Endothelial cell of umbilical vein (primary cell): ENCODE data around the gene ADGRG2. TPM values are rescaled to one million over a fixed set of nuclear protein-coding genes. Genes with fewer than 3 reads are reported as not detected.

Experiments
- BruUV-seq: library from RNA; stranded (reverse); fragments of 400-500 nt; replicated peaks from 2 replicates; lab custom pipeline; 2021; lab: Mats Ljungman, UMichigan
- CTCF ChIA-PET: fragments of 300-600, 350-600 bp; sonication (Branson Sonifier 250); formaldehyde crosslinking; loops from one replicate; lab custom pipeline; 2021; ENCODE audit warnings: antibody characterized with exemption, inconsistent platforms; lab: Charles Lee
- POLR2A ChIA-PET: fragments of 300-600, 350-600 bp; sonication (Branson Sonifier 250); formaldehyde crosslinking; loops from one replicate; lab custom pipeline; 2021; ENCODE audit warnings: antibody characterized with exemption, inconsistent platforms; lab: Charles Lee
- DNase-seq: peaks from one replicate; pipeline ENCODE4 v3.0.0-alpha.2; 2011; ENCODE audit warnings: low read depth, low spot score
- FAIRE-seq: peaks from 2 replicates; lab custom pipeline; 2011; peaks lifted over from hg19 to GRCh38; lab: Jason Lieb, UNC
- H2AFZ ChIP-seq: 2 replicates; pipeline ENCODE4 v1.6.0; 2012; ENCODE audit warnings: low read depth, low read length, control low read depth, inconsistent platforms
- H3K27ac ChIP-seq: 2 replicates; pipeline ENCODE4 v1.5.1; 2011; ENCODE audit warnings: low read depth, mild to moderate bottlenecking, control low read depth, low read length, moderate library complexity; ENCODE audit not compliant: insufficient read depth
- H3K27me3 ChIP-seq, 2 experiments: 2 replicates each; pipeline versions ENCODE4 v1.6.0 to v1.6.1; 2011; ENCODE audit warnings: low read length in 2 of 2, mixed read lengths in 1 of 2; ENCODE audit not compliant: control insufficient read depth in 2 of 2, insufficient read depth in 2 of 2
- H3K36me3 ChIP-seq, 2 experiments: 2 replicates in 1 of 2; 3 replicates in 1 of 2; pipeline ENCODE4 v1.5.1; 2011; ENCODE audit warnings: low read length in 2 of 2, mild to moderate bottlenecking in 1 of 2, moderate library complexity in 1 of 2; ENCODE audit not compliant: control insufficient read depth in 2 of 2, insufficient read depth in 2 of 2; ENCODE audit errors: extremely low read depth in 1 of 2
- H3K4me1 ChIP-seq: 3 replicates; pipeline ENCODE4 v1.5.1; 2011; ENCODE audit warnings: mild to moderate bottlenecking, low read length; ENCODE audit not compliant: control insufficient read depth, insufficient read depth; ENCODE audit errors: extremely low read depth
- H3K4me2 ChIP-seq: 2 replicates; pipeline ENCODE4 v1.6.1; 2011; ENCODE audit warnings: low read length, control low read depth, mixed read lengths; ENCODE audit not compliant: insufficient read depth
- H3K4me3 ChIP-seq, 3 experiments: fragments of 200-600 bp in 1 of 3; sonication (generic), shearing (Covaris generic) in 1 of 3; replicated peaks in 1 of 3; 2 replicates each; pipeline ENCODE4 v1.5.1; 2011 to 2016; ENCODE audit warnings: control low read depth in 3 of 3, low read length in 3 of 3, mild to moderate bottlenecking in 2 of 3, inconsistent platforms in 1 of 3, low read depth in 1 of 3, moderate library complexity in 1 of 3; ENCODE audit not compliant: insufficient read depth in 1 of 3
- H3K79me2 ChIP-seq: 2 replicates; pipeline ENCODE4 v1.6.0; 2012; ENCODE audit warnings: low read length, inconsistent platforms; ENCODE audit not compliant: control insufficient read depth, insufficient read depth
- H3K9ac ChIP-seq: replicated peaks from 2 replicates; pipeline ENCODE3; 2011; ENCODE audit warnings: low read length, control low read depth; ENCODE audit not compliant: insufficient read depth; ENCODE audit errors: extremely low read depth
- H3K9me1 ChIP-seq: replicated peaks from 3 replicates; pipeline ENCODE4 v1.6.0; 2011; ENCODE audit warnings: mild to moderate bottlenecking, low read length; ENCODE audit not compliant: control insufficient read depth, insufficient read depth; ENCODE audit errors: extremely low read depth
- H3K9me3 ChIP-seq: replicated peaks from 2 replicates; pipeline ENCODE4 v1.5.1; 2012; ENCODE audit warnings: low read length, inconsistent platforms; ENCODE audit not compliant: control insufficient read depth, insufficient read depth
- H4K20me1 ChIP-seq: replicated peaks from 2 replicates; pipeline ENCODE3; 2011; ENCODE audit warnings: mild to moderate bottlenecking, low read length; ENCODE audit not compliant: control insufficient read depth, insufficient read depth; ENCODE audit errors: extremely low read depth
- EZH2 ChIP-seq: IDR thresholded peaks from 2 replicates; pipeline ENCODE4 v1.6.1; 2012; ENCODE audit warnings: borderline replicate concordance, low read depth, mild to moderate bottlenecking, moderate library complexity, low read length, inconsistent platforms; ENCODE audit not compliant: severe bottlenecking
- FOS ChIP-seq: IDR thresholded peaks from 2 replicates; pipeline ENCODE4 v1.6.1; 2011; ENCODE audit warnings: mild to moderate bottlenecking, low read length, moderate library complexity, borderline replicate concordance; ENCODE audit not compliant: insufficient read depth
- GATA2 ChIP-seq: IDR thresholded peaks from 2 replicates; pipeline ENCODE4 v1.7.0; 2011; ENCODE audit warnings: low read depth, mild to moderate bottlenecking, moderate library complexity, mixed read lengths, low read length; ENCODE audit not compliant: insufficient read length, insufficient read depth
- JUN ChIP-seq: IDR thresholded peaks from 2 replicates; pipeline ENCODE4 v1.6.1; 2011; ENCODE audit warnings: borderline replicate concordance, low read depth; ENCODE audit not compliant: insufficient read length, insufficient read depth
- MYC ChIP-seq: IDR thresholded peaks from one replicate; pipeline ENCODE4 v1.6.1; 2011; ENCODE audit warnings: mild to moderate bottlenecking, low read depth, low read length
- POLR2A ChIP-seq: IDR thresholded peaks from 2 replicates; pipeline ENCODE4 v1.6.1; 2012; ENCODE audit warnings: low read depth, mild to moderate bottlenecking, control low read depth, low read length
- POLR2AphosphoS5 ChIP-seq: IDR thresholded peaks from 2 replicates; pipeline ENCODE4 v1.6.1; 2012; ENCODE audit warnings: low read depth, mild to moderate bottlenecking, control low read depth, low read length, moderate library complexity; ENCODE audit not compliant: insufficient read depth
- dilution Hi-C: fragments of 300-500 bp; cut with MboI; formaldehyde crosslinking; loops from one replicate; pipeline ENCODE4 v1.15.0; 2019; ENCODE audit warnings: low sequenced_read_pairs; ENCODE audit not compliant: extremely low pct_ligation_motif_present
- intact Hi-C: fragments of 100-400 bp; cut with micrococcal nuclease; formaldehyde crosslinking; loops from one replicate; pipeline ENCODE4 v1.10.0; 2022
- polyA plus RNA-seq, 4 experiments: library from polyadenylated mRNA; depleted of rRNA in 3 of 4; stranded (reverse) in 3 of 4; unstranded in 1 of 4; fragments of >200 nt; gene quantifications; 2 replicates each; pipeline versions ENCODE4 v1.2.1 to v1.2.3, GENCODE V29; 2011 to 2012; ENCODE audit warnings: missing spikeins in 1 of 4
- total RNA-seq: library from RNA; stranded (reverse); gene quantifications from 2 replicates; pipeline ENCODE4 v1.2.3, GENCODE V29; 2021
- TF ChIP-seq, protein P1 (sequence below): IDR thresholded peaks from 2 replicates; pipeline ENCODE4 v1.6.1; 2011; ENCODE audit not compliant: insufficient read depth, insufficient read length
- TF ChIP-seq, protein P2 (sequence below), 2 donors: IDR thresholded peaks; 1 replicate in 1 of 2; 2 replicates in 1 of 2; pipeline ENCODE4 v1.5.1; 2011; ENCODE audit warnings: low read length in 2 of 2, mild to moderate bottlenecking in 2 of 2, moderate library complexity in 2 of 2, control low read depth in 1 of 2, inconsistent platforms in 1 of 2, low read depth in 1 of 2; ENCODE audit not compliant: insufficient read depth in 1 of 2; ENCODE audit errors: extremely low read depth in 1 of 2

ADGRG2 gene
- total and polyA plus RNA-seq, 2 donors (not counting 3 experiments of a cell fraction or from before 2014, with no cell fraction given): not detected

DNA sequence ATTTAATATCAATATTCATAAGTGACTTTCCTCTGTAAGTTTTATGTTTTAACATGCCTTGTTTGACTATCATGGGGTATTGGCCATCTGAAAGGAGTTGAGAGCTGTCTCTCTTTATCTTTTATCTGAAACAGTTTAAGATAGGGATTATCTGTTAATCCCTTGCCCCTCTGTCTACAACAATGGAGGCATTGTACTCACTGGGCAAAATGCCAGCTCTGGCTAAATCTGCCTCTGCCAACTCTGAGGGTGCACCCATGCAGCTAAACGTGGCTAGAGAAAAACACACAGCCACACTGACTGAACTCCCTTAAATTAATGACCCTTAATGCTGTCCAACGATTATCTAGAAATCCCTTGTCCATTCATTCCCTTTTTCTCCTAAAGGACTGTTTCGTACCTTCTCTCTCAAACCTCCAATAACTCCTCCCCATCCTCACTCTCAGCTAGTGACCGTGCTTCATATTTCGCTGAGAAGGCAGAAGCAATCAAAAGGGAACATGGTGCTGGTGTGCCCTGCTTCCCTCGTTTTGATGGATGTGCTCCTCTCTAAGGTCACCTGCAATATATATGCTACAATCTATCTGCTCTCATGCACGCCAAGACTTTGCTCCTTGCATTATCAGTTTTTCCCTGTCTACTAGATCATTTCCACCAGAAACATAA is 148.6 kb downstream of the ADGRG2 start:
- POLR2A ChIA-PET: no interaction called here
- no peak overlapping the region for H3K4me2 ChIP-seq
- dilution Hi-C loops (no loop called here), intact Hi-C loops (no loop called here)
- FAIRE-seq (no peak), DNase-seq (no peak)
- TF ChIP-seq POLR2A (no peak), EZH2 (no peak), FOS (no peak), POLR2AphosphoS5 (no peak), JUN (no peak), MYC (no peak), GATA2 (no peak)
- TF ChIP-seq, protein P1, sequence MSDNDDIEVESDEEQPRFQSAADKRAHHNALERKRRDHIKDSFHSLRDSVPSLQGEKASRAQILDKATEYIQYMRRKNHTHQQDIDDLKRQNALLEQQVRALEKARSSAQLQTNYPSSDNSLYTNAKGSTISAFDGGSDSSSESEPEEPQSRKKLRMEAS: no peak
- TF ChIP-seq, protein P2, sequence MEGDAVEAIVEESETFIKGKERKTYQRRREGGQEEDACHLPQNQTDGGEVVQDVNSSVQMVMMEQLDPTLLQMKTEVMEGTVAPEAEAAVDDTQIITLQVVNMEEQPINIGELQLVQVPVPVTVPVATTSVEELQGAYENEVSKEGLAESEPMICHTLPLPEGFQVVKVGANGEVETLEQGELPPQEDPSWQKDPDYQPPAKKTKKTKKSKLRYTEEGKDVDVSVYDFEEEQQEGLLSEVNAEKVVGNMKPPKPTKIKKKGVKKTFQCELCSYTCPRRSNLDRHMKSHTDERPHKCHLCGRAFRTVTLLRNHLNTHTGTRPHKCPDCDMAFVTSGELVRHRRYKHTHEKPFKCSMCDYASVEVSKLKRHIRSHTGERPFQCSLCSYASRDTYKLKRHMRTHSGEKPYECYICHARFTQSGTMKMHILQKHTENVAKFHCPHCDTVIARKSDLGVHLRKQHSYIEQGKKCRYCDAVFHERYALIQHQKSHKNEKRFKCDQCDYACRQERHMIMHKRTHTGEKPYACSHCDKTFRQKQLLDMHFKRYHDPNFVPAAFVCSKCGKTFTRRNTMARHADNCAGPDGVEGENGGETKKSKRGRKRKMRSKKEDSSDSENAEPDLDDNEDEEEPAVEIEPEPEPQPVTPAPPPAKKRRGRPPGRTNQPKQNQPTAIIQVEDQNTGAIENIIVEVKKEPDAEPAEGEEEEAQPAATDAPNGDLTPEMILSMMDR (IDR thresholded peaks at IDR 0.05; ENCODE audit: extremely low read depth in 1 of 2, insufficient read depth in 1 of 2, low read depth in 1 of 2, low read length in 2 of 2): no peak
- H3K9ac ChIP-seq: no peak overlapping the region
- no peaks in the 10 kb centered on the region for H3K9me1 ChIP-seq
- H3K9me3 ChIP-seq: no peaks in the 10 kb centered on the region
- no peaks in the 10 kb centered on the region for H4K20me1 ChIP-seq
- peaks cover 3% of the 10 kb centered on the region for H3K4me1 ChIP-seq
- no peaks in the 10 kb centered on the region for H3K36me3 ChIP-seq
- H2AFZ ChIP-seq: no peak overlapping the region
- no peaks in the 10 kb centered on the region for H3K79me2 ChIP-seq
- no TSS peak for BruUV-seq
- no peak overlapping the region for H3K4me3 ChIP-seq
- no peak overlapping the region for H3K27ac ChIP-seq
- H3K27me3 ChIP-seq: no peaks in the 10 kb centered on the region
- CTCF ChIA-PET: no interaction called here
